ENCODE data around the gene CLTCL1.

DNA sequence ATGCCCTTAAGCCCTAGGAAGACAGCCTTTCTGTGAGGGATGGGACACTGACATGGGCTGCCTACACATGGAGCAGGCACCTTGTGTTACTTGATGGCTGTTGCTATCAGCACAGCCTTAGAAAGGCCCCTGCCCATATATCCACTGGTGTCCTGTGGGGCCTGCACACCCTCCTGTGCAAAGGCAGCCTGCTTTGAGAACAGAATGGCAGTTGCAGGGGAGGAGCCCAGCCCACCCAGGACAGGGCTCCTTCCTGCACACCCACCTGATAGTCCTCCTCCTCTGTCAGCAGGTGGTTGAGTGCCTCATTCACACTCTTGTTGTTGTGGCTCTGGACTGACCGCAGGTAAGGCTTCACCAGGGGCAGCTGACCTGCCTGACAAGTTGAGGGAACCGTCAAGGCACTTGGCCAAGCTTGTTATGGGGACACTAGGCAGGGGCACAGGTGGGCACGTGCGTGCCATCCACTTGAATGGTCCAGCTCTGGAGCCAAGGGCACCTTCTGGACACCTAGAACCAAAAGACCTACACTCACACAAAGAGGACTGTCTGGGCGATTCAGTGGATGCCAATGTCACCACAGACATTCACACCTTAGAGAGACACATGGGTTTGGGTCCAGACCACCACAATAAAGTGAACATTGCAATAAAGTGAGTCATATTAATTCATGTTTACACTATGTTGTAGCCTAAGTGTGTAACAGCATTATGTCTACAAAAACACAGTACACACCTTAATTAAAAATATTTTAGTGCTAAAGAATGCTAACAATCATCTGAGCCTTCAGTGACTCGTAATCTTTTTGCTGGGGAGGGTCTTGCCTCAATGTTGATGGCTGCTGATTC, 103.6 kb downstream of the CLTCL1 start:
- TF ChIP-seq, protein P1, sequence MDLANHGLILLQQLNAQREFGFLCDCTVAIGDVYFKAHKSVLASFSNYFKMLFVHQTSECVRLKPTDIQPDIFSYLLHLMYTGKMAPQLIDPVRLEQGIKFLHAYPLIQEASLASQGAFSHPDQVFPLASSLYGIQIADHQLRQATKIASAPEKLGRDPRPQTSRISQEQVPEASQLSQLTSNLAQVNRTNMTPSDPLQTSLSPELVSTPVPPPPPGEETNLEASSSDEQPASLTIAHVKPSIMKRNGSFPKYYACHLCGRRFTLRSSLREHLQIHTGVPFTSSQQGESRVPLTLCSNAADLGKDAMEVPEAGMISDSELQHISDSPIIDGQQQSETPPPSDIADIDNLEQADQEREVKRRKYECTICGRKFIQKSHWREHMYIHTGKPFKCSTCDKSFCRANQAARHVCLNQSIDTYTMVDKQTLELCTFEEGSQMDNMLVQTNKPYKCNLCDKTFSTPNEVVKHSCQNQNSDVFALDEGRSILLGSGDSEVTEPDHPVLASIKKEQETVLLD (IDR thresholded peaks at IDR 0.05) = no peak
- no peak for TF ChIP-seq FOXJ3 (CRISPR knock-in tag; IDR thresholded peaks at IDR 0.05)
- TF ChIP-seq, protein P2, sequence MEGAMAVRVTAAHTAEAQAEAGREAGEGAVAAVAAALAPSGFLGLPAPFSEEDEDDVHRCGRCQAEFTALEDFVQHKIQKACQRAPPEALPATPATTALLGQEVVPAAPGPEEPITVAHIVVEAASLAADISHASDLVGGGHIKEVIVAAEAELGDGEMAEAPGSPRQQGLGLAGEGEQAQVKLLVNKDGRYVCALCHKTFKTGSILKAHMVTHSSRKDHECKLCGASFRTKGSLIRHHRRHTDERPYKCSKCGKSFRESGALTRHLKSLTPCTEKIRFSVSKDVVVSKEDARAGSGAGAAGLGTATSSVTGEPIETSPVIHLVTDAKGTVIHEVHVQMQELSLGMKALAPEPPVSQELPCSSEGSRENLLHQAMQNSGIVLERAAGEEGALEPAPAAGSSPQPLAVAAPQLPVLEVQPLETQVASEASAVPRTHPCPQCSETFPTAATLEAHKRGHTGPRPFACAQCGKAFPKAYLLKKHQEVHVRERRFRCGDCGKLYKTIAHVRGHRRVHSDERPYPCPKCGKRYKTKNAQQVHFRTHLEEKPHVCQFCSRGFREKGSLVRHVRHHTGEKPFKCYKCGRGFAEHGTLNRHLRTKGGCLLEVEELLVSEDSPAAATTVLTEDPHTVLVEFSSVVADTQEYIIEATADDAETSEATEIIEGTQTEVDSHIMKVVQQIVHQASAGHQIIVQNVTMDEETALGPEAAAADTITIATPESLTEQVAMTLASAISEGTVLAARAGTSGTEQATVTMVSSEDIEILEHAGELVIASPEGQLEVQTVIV (CRISPR knock-in tag; IDR thresholded peaks at IDR 0.05; ENCODE audit: borderline replicate concordance) = no peak
- TF ChIP-seq NBN (IDR thresholded peaks at IDR 0.05; ENCODE audit: low read depth) = no peak
- no peak for TF ChIP-seq CREM (IDR thresholded peaks at IDR 0.05; ENCODE audit: low read depth)
